Parathyroid adenoma (tissue), 2 donors: Measurements from ENCODE around the gene WNK2.

ENCODE experiments used
- H2AFZ ChIP-seq: fragments of 300-600 bp; sonication (generic); one replicate; pipeline ENCODE4 v1.7.0; 2017; ENCODE audit warnings: antibody characterized with exemption, mild to moderate bottlenecking
- H3K27ac ChIP-seq: fragments of 300-600 bp; sonication (generic); one replicate; pipeline ENCODE4 v1.7.0; 2017
- H3K27me3 ChIP-seq: fragments of 300-600 bp; sonication (generic); one replicate; pipeline ENCODE4 v1.7.0; 2017; ENCODE audit warnings: low read length; ENCODE audit not compliant: control insufficient read depth, insufficient read depth
- H3K36me3 ChIP-seq: fragments of 300-600 bp; sonication (generic); one replicate; pipeline ENCODE4 v1.7.0; 2017; ENCODE audit warnings: low read length; ENCODE audit not compliant: control insufficient read depth, insufficient read depth
- H3K4me1 ChIP-seq: fragments of 300-600 bp; sonication (generic); one replicate; pipeline ENCODE4 v1.7.0; 2017; ENCODE audit warnings: control low read depth
- H3K4me2 ChIP-seq: fragments of 300-600 bp; sonication (generic); one replicate; pipeline ENCODE4 v1.7.0; 2017; ENCODE audit warnings: low read length
- H3K4me3 ChIP-seq: fragments of 300-600 bp; sonication (generic); one replicate; pipeline ENCODE4 v1.7.0; 2017; ENCODE audit warnings: low read depth, low read length
- H3K79me2 ChIP-seq: fragments of 300-600 bp; sonication (generic); one replicate; pipeline ENCODE4 v1.7.0; 2017; ENCODE audit warnings: control low read depth
- H3K9ac ChIP-seq: fragments of 300-600 bp; sonication (generic); one replicate; pipeline ENCODE4 v1.7.0; 2017; ENCODE audit warnings: mild to moderate bottlenecking
- H3K9me3 ChIP-seq: fragments of 300-600 bp; sonication (generic); one replicate; pipeline ENCODE4 v1.7.0; 2017; ENCODE audit warnings: low read length; ENCODE audit not compliant: control insufficient read depth
- CTCF ChIP-seq: fragments of 300-600 bp; sonication (generic); IDR thresholded peaks from one replicate; pipeline ENCODE4 v1.7.0; 2017; ENCODE audit warnings: antibody characterized with exemption, mild to moderate bottlenecking
- donor health status: primary hyperparathyroidism.

WNK2 gene

GRCh38 chr9:93147632-93148031 is 36.3 kb upstream of the WNK2 start:
- no peaks in the 10 kb centered on the region for H3K36me3 ChIP-seq
- H3K4me2 ChIP-seq = no peak overlapping the region
- H3K4me3 ChIP-seq = no peak overlapping the region
- no peak overlapping the region for H3K27ac ChIP-seq
- TF ChIP-seq CTCF = no peak
- H3K27me3 ChIP-seq = no peaks in the 10 kb centered on the region
- H3K79me2 ChIP-seq = no peaks in the 10 kb centered on the region
- H2AFZ ChIP-seq = no peak overlapping the region
- no peak overlapping the region for H3K9ac ChIP-seq
- H3K4me1 ChIP-seq = no peaks in the 10 kb centered on the region
- no peaks in the 10 kb centered on the region for H3K9me3 ChIP-seq

DNA sequence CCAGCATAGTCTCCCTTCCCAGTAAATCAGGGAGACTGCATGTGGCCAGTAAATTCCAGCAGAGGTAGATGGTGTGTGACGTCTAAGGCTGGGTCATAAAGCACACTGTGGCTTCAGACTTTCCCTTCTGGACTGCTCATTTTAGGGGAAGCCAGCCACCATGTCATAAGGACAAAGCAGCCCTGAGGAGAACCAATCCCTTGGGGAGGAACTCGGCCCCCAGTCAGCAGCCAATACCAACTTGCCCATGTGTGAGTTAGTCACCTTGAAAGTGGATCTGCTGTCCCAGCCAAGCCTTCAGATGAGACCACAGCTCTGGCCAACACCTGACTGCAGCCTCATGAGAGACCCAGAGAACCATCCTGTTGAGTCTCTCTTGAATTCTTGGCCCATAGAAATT is 35.2 kb upstream of the WNK2 start:
- Histone ChIP-seq H3K4me2 (no peak overlapping the region), H3K9me3 (no peaks in the 10 kb centered on the region), H3K4me3 (no peak overlapping the region), H3K36me3 (no peaks in the 10 kb centered on the region), H3K4me1 (no peaks in the 10 kb centered on the region), H3K27me3 (no peaks in the 10 kb centered on the region), H3K9ac (no peak overlapping the region), H2AFZ (no peak overlapping the region), H3K27ac (no peak overlapping the region), H3K79me2 (no peaks in the 10 kb centered on the region)
- TF ChIP-seq CTCF = no peak

GRCh38 chr9:93149361-93149760 is 34.6 kb upstream of the WNK2 start:
- H3K27ac ChIP-seq = no peak overlapping the region
- no peak overlapping the region for H3K4me2 ChIP-seq
- H3K4me3 ChIP-seq = no peak overlapping the region
- H3K4me1 ChIP-seq = no peaks in the 10 kb centered on the region
- H3K79me2 ChIP-seq = no peaks in the 10 kb centered on the region
- no peak for TF ChIP-seq CTCF
- no peaks in the 10 kb centered on the region for H3K27me3 ChIP-seq
- no peak overlapping the region for H3K9ac ChIP-seq
- no peaks in the 10 kb centered on the region for H3K36me3 ChIP-seq
- no peak overlapping the region for H2AFZ ChIP-seq
- no peaks in the 10 kb centered on the region for H3K9me3 ChIP-seq

DNA sequence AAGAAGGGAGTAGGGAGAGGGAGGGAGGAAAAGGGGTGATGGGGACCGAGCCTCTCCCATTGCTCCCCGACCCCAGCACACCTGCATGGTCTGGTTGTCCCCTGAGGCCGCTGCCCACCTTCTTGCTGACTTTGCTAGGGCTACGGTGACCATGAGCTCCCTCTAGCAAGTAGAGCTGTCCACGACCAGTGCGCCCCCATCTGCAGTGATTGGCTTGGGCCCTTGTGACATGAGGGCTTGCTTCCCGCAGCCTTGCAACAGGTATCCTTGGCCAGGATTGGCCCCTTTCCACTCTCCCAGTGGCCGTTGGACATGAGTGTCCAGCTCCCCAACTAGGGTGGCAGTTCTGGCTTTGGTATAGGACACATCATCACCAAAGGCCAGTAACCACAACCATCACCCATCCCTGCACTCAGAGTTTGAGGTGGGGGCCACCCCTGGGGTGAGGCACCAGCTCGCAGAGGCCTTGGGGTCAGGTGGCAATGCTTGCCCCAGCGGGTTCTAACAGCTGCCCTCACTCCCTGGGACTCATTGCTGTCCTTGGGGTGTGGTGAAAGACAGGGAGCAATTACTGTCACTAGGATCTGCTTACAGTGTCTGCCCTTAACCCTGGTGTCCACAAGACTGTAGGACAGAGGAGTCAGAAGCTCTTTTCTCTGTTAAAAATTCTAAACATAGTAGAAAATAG is 32.7 kb upstream of the WNK2 start:
- Histone ChIP-seq H2AFZ (no peak overlapping the region), H3K4me2 (no peak overlapping the region), H3K4me3 (no peak overlapping the region), H3K36me3 (no peaks in the 10 kb centered on the region), H3K79me2 (no peaks in the 10 kb centered on the region), H3K27ac (no peak overlapping the region), H3K4me1 (no peaks in the 10 kb centered on the region), H3K27me3 (no peaks in the 10 kb centered on the region), H3K9me3 (no peaks in the 10 kb centered on the region), H3K9ac (no peak overlapping the region)
- TF ChIP-seq CTCF = no peak

DNA sequence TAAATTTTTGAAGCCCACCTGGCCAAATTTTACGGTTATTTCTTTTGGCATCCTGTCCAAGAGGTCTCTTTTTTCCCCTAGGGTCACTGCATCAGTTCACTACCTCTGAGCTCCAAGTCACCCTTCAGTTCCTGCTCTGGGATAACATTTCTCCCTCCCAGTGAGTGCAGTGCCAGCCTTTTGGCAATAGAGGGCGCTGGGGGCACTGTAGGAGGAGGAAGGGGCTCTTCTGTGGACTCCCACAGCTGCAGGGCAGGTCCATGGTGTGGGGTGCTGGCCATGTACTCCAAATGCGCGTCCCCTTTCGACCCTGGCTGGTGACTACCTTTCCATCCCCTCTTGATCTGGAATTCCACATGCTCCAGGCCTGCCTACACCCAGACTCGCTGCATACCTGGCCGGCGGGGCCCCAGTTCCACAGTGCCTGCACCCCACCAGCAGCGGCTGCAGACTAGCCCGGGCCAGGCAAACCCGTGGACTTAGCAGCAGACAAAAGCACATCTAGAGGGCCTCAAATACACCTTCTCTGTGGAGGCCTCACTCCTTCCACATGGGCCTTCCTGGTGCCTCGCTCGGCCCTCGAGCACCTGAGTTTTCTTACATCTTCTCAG is 29.5 kb upstream of the WNK2 start:
- no peaks in the 10 kb centered on the region for H3K79me2 ChIP-seq
- TF ChIP-seq CTCF = peak; percentile 18
- H3K9ac ChIP-seq = no peak overlapping the region
- H3K4me2 ChIP-seq = no peak overlapping the region
- no peak overlapping the region for H3K4me3 ChIP-seq
- no peaks in the 10 kb centered on the region for H3K27me3 ChIP-seq
- H3K36me3 ChIP-seq = no peaks in the 10 kb centered on the region
- H3K4me1 ChIP-seq = no peaks in the 10 kb centered on the region
- H2AFZ ChIP-seq = no peak overlapping the region
- H3K9me3 ChIP-seq = no peaks in the 10 kb centered on the region
- H3K27ac ChIP-seq = no peak overlapping the region
